GM21786 (cell line): Measurements from ENCODE around the gene FN1.
"Not testable (repeated sequence)": the region's sequence is repeated elsewhere in the genome, so short reads cannot be mapped to it uniquely, and the experiment has no call there.

Experiments
- ATAC-seq: cut with Tn5 transposase; IDR thresholded peaks from one replicate; pipeline ENCODE4 v1.9.1; 2021; ENCODE audit not compliant: unreplicated experiment

Gene FN1

GRCh38 chr2:215423928-215424540 lies 11.8 kb downstream of the FN1 start:
- ATAC-seq = no peak

- no peak for ATAC-seq
Measured at GRCh38 chr2:215423234-215423633, 12.6 kb downstream of the FN1 start.

GRCh38 chr2:215422676-215423075 lies 13.2 kb downstream of the FN1 start:
- ATAC-seq = no peak

GRCh38 chr2:215421859-215422461 lies 13.9 kb downstream of the FN1 start:
- ATAC-seq = no peak

- ATAC-seq = no peak
Measured at GRCh38 chr2:215420471-215420935, 15.4 kb downstream of the FN1 start.

GRCh38 chr2:215419769-215420470 lies 15.9 kb downstream of the FN1 start:
- ATAC-seq = no peak

GRCh38 chr2:215419113-215419512 lies 16.8 kb downstream of the FN1 start:
- no peak for ATAC-seq

GRCh38 chr2:215418064-215418963 lies 17.6 kb downstream of the FN1 start:
- ATAC-seq = no peak

GRCh38 chr2:215417400-215417951 lies 18.4 kb downstream of the FN1 start:
- ATAC-seq = no peak

GRCh38 chr2:215416656-215417055 lies 19.2 kb downstream of the FN1 start:
- no peak for ATAC-seq

GRCh38 chr2:215415820-215416577 lies 19.9 kb downstream of the FN1 start:
- ATAC-seq = no peak

- no peak for ATAC-seq
Measured at GRCh38 chr2:215415218-215415617, 20.6 kb downstream of the FN1 start.

- ATAC-seq = no peak
Measured at GRCh38 chr2:215414674-215415073, 21.2 kb downstream of the FN1 start.

GRCh38 chr2:215413974-215414373 lies 21.9 kb downstream of the FN1 start:
- no peak for ATAC-seq

- ATAC-seq = no peak
Measured at GRCh38 chr2:215413484-215413777, 22.4 kb downstream of the FN1 start.

- no peak for ATAC-seq
Measured at GRCh38 chr2:215411941-215412743, 23.7 kb downstream of the FN1 start.

- no peak for ATAC-seq
Measured at GRCh38 chr2:215410932-215411285, 25.0 kb downstream of the FN1 start.

GRCh38 chr2:215410181-215410931 lies 25.5 kb downstream of the FN1 start:
- ATAC-seq = not testable (repeated sequence)
